Neuronal stem cell (in vitro differentiated cells): Measurements from ENCODE around the gene PDLIM7.

Experiments
- DNase-seq: peaks from one replicate; pipeline ENCODE4 v3.0.0-alpha.2; 2013; ENCODE audit warnings: low spot score
- H2AFZ ChIP-seq: one replicate; pipeline ENCODE4 v1.6.1; 2013; ENCODE audit warnings: mild to moderate bottlenecking, low read length, inconsistent platforms
- H2AK5ac ChIP-seq: 2 replicates; pipeline ENCODE4 v1.6.1; 2013; ENCODE audit warnings: low read depth, mild to moderate bottlenecking, inconsistent platforms, low read length, moderate library complexity, mixed read lengths
- H2BK120ac ChIP-seq: 2 replicates; pipeline ENCODE4 v1.6.1; 2013; ENCODE audit warnings: low read depth, mild to moderate bottlenecking, inconsistent platforms, low read length, moderate library complexity, mixed read lengths
- H2BK12ac ChIP-seq: one replicate; pipeline ENCODE4 v1.6.1; 2013; ENCODE audit warnings: low read length, inconsistent platforms
- H2BK15ac ChIP-seq: 2 replicates; pipeline ENCODE4 v1.6.1; 2013; ENCODE audit warnings: mild to moderate bottlenecking, low read length, inconsistent platforms, mixed read lengths
- H2BK5ac ChIP-seq: one replicate; pipeline ENCODE4 v1.6.1; 2013; ENCODE audit warnings: inconsistent platforms, mild to moderate bottlenecking, low read length, moderate library complexity
- H3K14ac ChIP-seq: one replicate; pipeline ENCODE4 v1.6.1; 2013; ENCODE audit warnings: low read length, inconsistent platforms
- H3K18ac ChIP-seq: 2 replicates; pipeline ENCODE4 v1.6.1; 2013; ENCODE audit warnings: low read length, inconsistent platforms
- H3K23ac ChIP-seq: 2 replicates; pipeline ENCODE4 v1.6.1; 2013; ENCODE audit warnings: low read depth, mild to moderate bottlenecking, mixed read lengths, low read length, inconsistent platforms; ENCODE audit not compliant: poor library complexity
- H3K27ac ChIP-seq: replicated peaks from 3 replicates; pipeline ENCODE4 v1.5.1; 2013; ENCODE audit warnings: low read length, inconsistent platforms
- H3K27me3 ChIP-seq, 3 experiments: 2 replicates each; pipeline ENCODE4 v1.6.1; 2013; ENCODE audit warnings: low read length in 3 of 3, mild to moderate bottlenecking in 2 of 3, inconsistent platforms in 1 of 3, low read depth in 1 of 3, mixed read lengths in 1 of 3, moderate library complexity in 1 of 3; ENCODE audit not compliant: control insufficient read depth in 3 of 3, insufficient read depth in 3 of 3
- H3K36me3 ChIP-seq, 2 donors: replicated peaks in 1 of 2; 2 replicates each; pipeline ENCODE4 v1.6.1; 2013; ENCODE audit warnings: low read length in 2 of 2; ENCODE audit not compliant: control insufficient read depth in 2 of 2, insufficient read depth in 2 of 2
- H3K4ac ChIP-seq: 2 replicates; pipeline ENCODE4 v1.6.1; 2013; ENCODE audit warnings: inconsistent platforms, mild to moderate bottlenecking, low read length, moderate library complexity
- H3K4me1 ChIP-seq, 2 donors: 1 replicate in 1 of 2; 2 replicates in 1 of 2; pipeline ENCODE4 v1.6.1; 2013; ENCODE audit warnings: low read length in 2 of 2, low read depth in 1 of 2; ENCODE audit not compliant: control insufficient read depth in 2 of 2, insufficient read depth in 1 of 2
- H3K4me2 ChIP-seq: one replicate; pipeline ENCODE4 v1.6.1; 2013; ENCODE audit warnings: mild to moderate bottlenecking, low read length, inconsistent platforms; ENCODE audit not compliant: insufficient read depth, poor library complexity, severe bottlenecking
- H3K4me3 ChIP-seq, 2 donors: 2 replicates each; pipeline ENCODE4 v1.5.1; 2013; ENCODE audit warnings: low read length in 2 of 2, mild to moderate bottlenecking in 2 of 2, inconsistent platforms in 1 of 2, moderate library complexity in 1 of 2
- H3K79me1 ChIP-seq: one replicate; pipeline ENCODE4 v1.6.1; 2013; ENCODE audit warnings: low read depth, mild to moderate bottlenecking, inconsistent platforms, low read length, moderate library complexity
- H3K9ac ChIP-seq: one replicate; pipeline ENCODE4 v1.6.1; 2013; ENCODE audit warnings: mild to moderate bottlenecking, low read depth, low read length, inconsistent platforms; ENCODE audit not compliant: poor library complexity
- H3K9me3 ChIP-seq, 2 donors: replicated peaks in 1 of 2; 2 replicates each; pipeline versions ENCODE3 to v1.6.1; 2013; ENCODE audit warnings: low read length in 2 of 2, mild to moderate bottlenecking in 2 of 2, inconsistent platforms in 1 of 2, low read depth in 1 of 2, mixed read lengths in 1 of 2, moderate library complexity in 1 of 2; ENCODE audit not compliant: control insufficient read depth in 2 of 2, insufficient read depth in 1 of 2
- H4K8ac ChIP-seq: one replicate; pipeline ENCODE4 v1.6.1; 2013; ENCODE audit warnings: low read depth, mild to moderate bottlenecking, inconsistent platforms, low read length, moderate library complexity
- H4K91ac ChIP-seq: one replicate; pipeline ENCODE4 v1.6.1; 2013; ENCODE audit warnings: low read length, low read depth, mild to moderate bottlenecking, inconsistent platforms; ENCODE audit not compliant: poor library complexity
- WGBS, 2 donors: extraction: QIAGEN DNeasy Blood & Tissue Kit; methylation state at CpG; one replicate each; pipeline ENCODE4 v1.1.7; 2013; ENCODE audit warnings: missing lambda C conversion rate in 2 of 2, mixed read lengths in 1 of 2; ENCODE audit not compliant: insufficient read length in 2 of 2, insufficient replicate concordance in 1 of 2; ENCODE audit errors: extremely low coverage in 2 of 2; 5-methylcytosine and 5-hydroxymethylcytosine counted together

Gene PDLIM7

DNA sequence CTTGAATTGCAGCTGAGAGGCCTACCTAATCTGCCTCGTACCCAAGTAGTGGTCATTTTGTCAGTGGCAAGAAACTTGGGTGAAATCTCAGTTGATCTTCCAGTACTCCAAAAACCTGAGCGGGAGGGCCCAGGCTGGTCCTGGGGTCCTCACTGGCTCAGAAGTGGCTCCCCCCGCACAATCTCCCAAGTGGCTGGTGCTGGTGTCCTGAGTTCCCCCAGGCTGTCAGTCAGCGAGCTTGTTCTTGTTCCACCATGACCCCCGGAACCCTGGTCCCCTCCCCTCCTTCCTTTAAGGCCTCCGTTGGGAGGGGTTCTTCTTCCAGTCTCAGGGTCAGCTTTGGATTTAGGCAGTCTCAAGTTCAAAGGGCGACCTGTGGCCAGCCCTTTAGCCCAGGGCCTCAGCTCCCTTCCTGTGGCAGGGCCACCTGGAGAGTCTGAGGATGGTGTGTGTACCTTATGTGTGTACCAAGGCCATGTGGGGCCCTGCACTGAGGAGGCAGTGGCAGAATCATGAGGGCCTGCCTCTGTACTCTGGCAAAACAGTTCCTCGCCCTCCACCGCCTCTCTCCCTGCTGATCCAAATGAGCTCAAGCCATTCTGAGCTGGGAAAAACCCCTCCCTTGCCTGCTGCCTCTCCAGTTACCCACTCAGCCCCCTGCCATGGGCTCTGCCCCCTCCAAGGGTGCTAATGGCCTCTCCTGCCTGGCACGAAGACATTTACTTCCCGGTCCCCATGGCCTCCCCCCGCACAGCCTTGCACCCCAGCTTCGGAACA, 19.5 kb downstream of the PDLIM7 start:
- Histone ChIP-seq H3K27ac (no peak overlapping the region), H3K14ac (no peak overlapping the region), H3K36me3 (peaks cover 19 to 34% of the 10 kb centered on the region in 2 donors), H3K27me3 (no peaks in the 10 kb centered on the region), H3K4me2 (no peak overlapping the region), H3K4me3 (no peak overlapping the region), H3K18ac (no peak overlapping the region), H3K4ac (no peak overlapping the region), H3K9ac (no peak overlapping the region), H2BK15ac (no peak overlapping the region), H3K4me1 (peaks cover 8 to 14% of the 10 kb centered on the region in 2 donors), H2AK5ac (no peak overlapping the region), H2BK5ac (peak overlapping the region; percentile 42), H2AFZ (no peak overlapping the region), H3K9me3 (peaks cover 0 to 1% of the 10 kb centered on the region in 2 donors), H3K79me1 (peaks cover 7% of the 10 kb centered on the region), H4K91ac (no peak overlapping the region), H2BK120ac (no peak overlapping the region), H2BK12ac (no peak overlapping the region), H4K8ac (no peak overlapping the region), H3K23ac (no peak overlapping the region)
- no peak for DNase-seq
- WGBS, 2 donors: no CpG with 5 or more reads among the region's 13 CpGs

DNA sequence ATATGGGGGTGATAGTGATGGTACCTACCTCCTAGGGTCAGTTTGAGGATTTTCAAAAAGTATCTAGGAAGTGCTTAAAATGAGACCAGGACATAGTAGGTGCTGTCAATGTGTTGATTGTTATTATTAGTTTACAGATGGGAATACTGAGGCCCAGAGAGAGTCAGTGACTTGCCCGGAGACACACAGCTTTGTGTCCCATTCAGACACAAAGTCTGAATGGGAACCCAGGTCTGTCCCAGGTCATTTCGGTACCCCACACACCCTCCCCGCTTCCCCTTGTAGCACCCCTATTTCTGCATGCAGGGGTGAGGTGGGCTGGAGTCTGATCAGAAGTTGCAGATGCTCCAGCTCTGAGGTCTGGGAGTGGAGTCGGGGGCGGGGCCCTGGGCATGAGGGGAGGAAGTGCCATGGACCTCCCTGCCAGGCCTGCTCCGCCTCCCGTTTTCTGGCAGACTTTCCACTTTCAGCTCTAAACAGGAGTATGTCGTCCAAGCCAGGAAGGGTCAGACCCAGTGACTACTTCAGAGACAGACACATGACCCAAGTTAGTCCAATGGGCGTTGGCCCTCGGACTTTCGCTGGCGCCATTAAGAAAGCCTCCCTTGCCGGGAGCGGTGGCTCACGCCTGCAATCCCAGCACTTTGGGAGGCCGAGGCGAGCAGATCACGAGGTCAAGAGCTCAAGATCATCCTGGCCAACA, 20.7 kb downstream of the PDLIM7 start:
- Histone ChIP-seq H2BK5ac (no peak overlapping the region), H3K4ac (no peak overlapping the region), H4K91ac (no peak overlapping the region), H2BK15ac (no peak overlapping the region), H3K23ac (no peak overlapping the region), H2BK120ac (no peak overlapping the region), H3K27me3 (no peaks in the 10 kb centered on the region), H3K4me3 (no peak overlapping the region), H3K36me3 (peaks cover 17 to 31% of the 10 kb centered on the region in 2 donors), H3K4me2 (no peak overlapping the region), H3K9ac (no peak overlapping the region), H3K9me3 (peaks cover 0 to 1% of the 10 kb centered on the region in 2 donors), H2AK5ac (no peak overlapping the region), H3K4me1 (peaks cover 14 to 22% of the 10 kb centered on the region in 2 donors), H4K8ac (no peak overlapping the region), H2AFZ (no peak overlapping the region), H3K18ac (no peak overlapping the region), H3K14ac (no peak overlapping the region), H2BK12ac (no peak overlapping the region), H3K79me1 (peaks cover 8% of the 10 kb centered on the region), H3K27ac (no peak overlapping the region)
- no peak for DNase-seq
- WGBS, 2 donors: no CpG with 5 or more reads among the region's 18 CpGs

DNA sequence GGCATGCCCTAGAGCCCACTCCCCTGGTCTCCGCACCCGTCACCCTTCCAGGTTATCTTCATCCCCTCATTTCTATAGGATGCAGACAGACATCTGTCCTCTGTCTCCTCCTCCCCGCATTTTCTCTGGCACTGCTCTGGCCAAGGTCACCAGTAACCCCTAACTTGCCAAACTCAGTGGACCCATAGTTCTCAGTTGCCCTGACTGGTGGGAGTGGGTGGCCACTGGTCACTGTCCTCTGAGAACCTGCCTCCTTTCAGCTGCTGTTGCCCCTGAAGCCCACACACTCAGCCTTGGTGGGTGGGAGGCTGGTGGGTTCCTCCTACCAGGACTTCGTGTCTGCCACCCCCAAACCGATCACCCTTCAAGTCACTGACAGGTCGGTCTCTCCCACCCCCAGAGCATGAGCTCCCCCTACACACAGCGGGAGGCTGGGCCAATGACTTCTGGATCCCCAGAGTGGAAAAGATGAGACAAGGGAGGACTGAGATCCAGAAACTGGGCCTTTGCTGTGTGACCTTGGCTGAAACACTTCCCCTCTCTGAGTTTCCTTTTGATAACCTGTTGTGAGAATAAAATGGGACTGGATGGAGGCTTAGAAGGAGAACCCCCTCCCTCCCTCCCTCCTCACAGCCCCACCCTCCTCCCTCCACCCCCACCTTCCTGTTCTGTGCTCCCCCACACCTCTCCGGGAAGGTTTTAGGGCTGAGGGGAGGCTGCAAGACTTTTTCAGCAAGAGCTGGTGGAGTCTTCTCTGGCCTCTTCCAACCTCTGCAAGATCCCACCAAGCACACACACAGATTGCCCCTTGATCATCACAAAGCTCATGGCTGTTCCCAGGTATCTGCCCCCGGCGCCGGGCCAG, 21.6 kb downstream of the PDLIM7 start:
- H3K4me2 ChIP-seq: no peak overlapping the region
- no peak overlapping the region for H4K91ac ChIP-seq
- no peak overlapping the region for H3K4ac ChIP-seq
- no peak overlapping the region for H2BK120ac ChIP-seq
- H3K79me1 ChIP-seq: peaks cover 15% of the 10 kb centered on the region
- H2BK12ac ChIP-seq: no peak overlapping the region
- peaks cover 0 to 1% of the 10 kb centered on the region in 2 donors for H3K9me3 ChIP-seq
- no peaks in the 10 kb centered on the region for H3K27me3 ChIP-seq
- H2BK5ac ChIP-seq: no peak overlapping the region
- WGBS, 2 donors: no CpG with 5 or more reads among the region's 11 CpGs
- peak overlapping the region; percentile 1 for H3K27ac ChIP-seq
- H2AK5ac ChIP-seq: peak overlapping the region; percentile 49
- peaks cover 23 to 33% of the 10 kb centered on the region in 2 donors for H3K36me3 ChIP-seq
- no peak overlapping the region for H2AFZ ChIP-seq
- no peak overlapping the region for H3K23ac ChIP-seq
- peaks cover 22 to 31% of the 10 kb centered on the region in 2 donors for H3K4me1 ChIP-seq
- no peak overlapping the region for H2BK15ac ChIP-seq
- no peak overlapping the region for H3K18ac ChIP-seq
- H3K14ac ChIP-seq: no peak overlapping the region
- no peak overlapping the region for H3K4me3 ChIP-seq
- no peak for DNase-seq
- no peak overlapping the region for H4K8ac ChIP-seq
- H3K9ac ChIP-seq: peak overlapping the region; percentile 45
